ES-I3 (cell line): Measurements from ENCODE around the gene PCYT1A.

Experiments
- H3K36me3 ChIP-seq: 2 replicates; pipeline ENCODE4 v1.6.1; 2013; ENCODE audit warnings: mild to moderate bottlenecking, low read length, control low read depth, moderate library complexity; ENCODE audit not compliant: insufficient read depth
- H3K4me1 ChIP-seq: 2 replicates; pipeline ENCODE4 v1.6.1; 2013; ENCODE audit warnings: mild to moderate bottlenecking, control low read depth, low read length; ENCODE audit not compliant: insufficient read depth
- H3K9ac ChIP-seq: 2 replicates; pipeline ENCODE4 v1.6.1; 2013; ENCODE audit warnings: low read depth, mild to moderate bottlenecking, low read length, moderate library complexity
- H3K9me3 ChIP-seq: 2 replicates; pipeline ENCODE4 v1.6.1; 2013; ENCODE audit warnings: mild to moderate bottlenecking, low read length, moderate library complexity; ENCODE audit not compliant: control insufficient read depth, insufficient read depth

The PCYT1A gene

GRCh38 chr3:196237203-196237602 is 50.3 kb downstream of the PCYT1A start:
- Histone ChIP-seq H3K9me3 (no peaks in the 10 kb centered on the region), H3K9ac (no peak overlapping the region), H3K36me3 (peaks cover 16% of the 10 kb centered on the region), H3K4me1 (no peaks in the 10 kb centered on the region)

DNA sequence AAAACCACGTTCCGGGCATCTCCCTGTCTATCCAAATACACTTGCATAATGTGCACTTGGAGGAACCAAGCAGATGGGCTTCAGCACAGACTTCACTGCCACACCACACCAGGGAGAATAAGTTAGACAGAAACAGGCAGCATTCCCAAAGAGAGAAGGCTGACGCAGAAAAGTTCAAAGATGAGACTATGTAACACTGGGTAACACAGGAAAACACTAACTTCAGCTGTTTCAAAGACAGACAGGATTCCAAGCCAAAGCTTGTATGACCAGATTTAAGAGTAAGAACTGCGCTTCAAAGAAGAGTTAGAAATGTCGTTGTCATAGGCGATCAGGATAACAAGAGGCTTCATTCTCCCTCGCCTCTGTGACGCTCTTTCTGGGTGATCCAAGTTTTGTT is 51.3 kb downstream of the PCYT1A start:
- no peaks in the 10 kb centered on the region for H3K9me3 ChIP-seq
- H3K9ac ChIP-seq, result no peak overlapping the region
- peaks cover 8% of the 10 kb centered on the region for H3K36me3 ChIP-seq
- no peaks in the 10 kb centered on the region for H3K4me1 ChIP-seq

- Histone ChIP-seq H3K9me3 (no peaks in the 10 kb centered on the region), H3K36me3 (peaks cover 8% of the 10 kb centered on the region), H3K9ac (no peak overlapping the region), H3K4me1 (no peaks in the 10 kb centered on the region)
Observed at GRCh38 chr3:196235452-196236122, 51.9 kb downstream of the PCYT1A start.

DNA sequence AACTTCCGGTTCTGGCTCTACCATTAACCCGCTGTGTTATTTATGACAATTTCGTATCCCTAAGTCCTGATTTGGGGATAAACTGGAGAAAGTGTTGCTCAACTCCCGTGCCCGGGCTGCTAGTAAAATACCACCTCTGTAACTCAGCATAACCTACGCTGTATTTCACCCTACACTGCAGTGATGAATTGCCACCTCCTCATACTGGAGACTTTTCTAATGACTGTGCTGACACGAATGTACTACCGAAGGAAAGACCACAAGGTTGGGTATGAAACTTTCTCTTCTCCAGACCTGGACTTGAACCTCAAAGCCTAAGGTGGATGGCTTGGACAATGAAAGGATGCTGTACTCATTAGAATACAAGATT is 54.7 kb downstream of the PCYT1A start:
- Histone ChIP-seq H3K9ac (no peak overlapping the region), H3K36me3 (peaks cover 3% of the 10 kb centered on the region), H3K4me1 (no peaks in the 10 kb centered on the region), H3K9me3 (no peaks in the 10 kb centered on the region)

DNA sequence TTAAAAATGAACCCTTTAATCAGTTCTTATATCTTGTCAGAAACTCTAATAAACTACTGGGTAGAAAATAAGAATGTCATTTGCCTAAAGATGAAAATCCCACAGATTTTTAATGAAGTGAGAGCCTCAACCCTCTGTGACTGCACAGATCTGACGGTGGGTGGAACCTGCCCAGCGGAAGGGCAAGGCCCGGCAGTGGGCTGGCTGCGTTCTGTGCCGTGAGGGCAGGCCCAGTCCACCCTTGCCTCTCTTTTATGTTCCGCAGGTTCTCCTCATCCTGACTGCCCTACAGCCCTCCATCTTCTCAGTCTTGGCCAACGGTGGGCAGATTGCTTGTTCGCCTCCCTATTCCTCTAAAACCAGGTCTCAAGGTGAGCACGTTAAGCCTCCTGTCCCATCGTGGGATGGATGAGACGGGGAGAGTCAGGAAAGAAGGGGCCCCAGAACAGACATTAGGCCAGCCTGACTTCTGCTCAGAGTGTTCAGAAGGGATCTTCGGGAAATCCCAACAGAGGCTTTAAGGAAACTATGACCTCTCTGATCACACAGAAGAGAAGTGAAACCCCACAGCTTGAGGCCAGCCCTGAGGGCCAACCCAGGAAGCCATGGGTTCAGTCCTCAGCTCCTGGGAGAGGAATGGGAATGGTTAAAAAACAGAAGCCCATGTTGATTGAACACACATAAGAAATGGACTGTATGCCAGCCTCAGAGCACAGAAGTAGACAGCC is 55.2 kb downstream of the PCYT1A start:
- Histone ChIP-seq H3K36me3 (no peaks in the 10 kb centered on the region; the same call in 1 of the 2 replicates), H3K9me3 (no peaks in the 10 kb centered on the region), H3K9ac (no peak overlapping the region), H3K4me1 (peaks cover 3% of the 10 kb centered on the region; the same call in 1 of the 2 replicates)

- no peaks in the 10 kb centered on the region for H3K9me3 ChIP-seq
- no peak overlapping the region for H3K9ac ChIP-seq
- no peaks in the 10 kb centered on the region; the same call in 1 of the 2 replicates for H3K36me3 ChIP-seq
- H3K4me1 ChIP-seq, result peaks cover 6% of the 10 kb centered on the region; the same call in 1 of the 2 replicates
Observed at GRCh38 chr3:196227629-196228493, 59.7 kb downstream of the PCYT1A start.

GRCh38 chr3:196227121-196227561 is 60.4 kb downstream of the PCYT1A start:
- Histone ChIP-seq H3K9me3 (no peaks in the 10 kb centered on the region), H3K9ac (no peak overlapping the region), H3K36me3 (no peaks in the 10 kb centered on the region), H3K4me1 (peaks cover 6% of the 10 kb centered on the region; the same call in 1 of the 2 replicates)

GRCh38 chr3:196225763-196226364 is 61.7 kb downstream of the PCYT1A start:
- Histone ChIP-seq H3K9ac (no peak overlapping the region), H3K9me3 (no peaks in the 10 kb centered on the region), H3K4me1 (peaks cover 6% of the 10 kb centered on the region; the same call in 1 of the 2 replicates), H3K36me3 (no peaks in the 10 kb centered on the region)

GRCh38 chr3:196225086-196225485 is 62.4 kb downstream of the PCYT1A start:
- Histone ChIP-seq H3K9ac (no peak overlapping the region), H3K4me1 (peaks cover 6% of the 10 kb centered on the region; the same call in 1 of the 2 replicates), H3K36me3 (no peaks in the 10 kb centered on the region), H3K9me3 (no peaks in the 10 kb centered on the region)

- Histone ChIP-seq H3K4me1 (peaks cover 6% of the 10 kb centered on the region; the same call in 1 of the 2 replicates), H3K9ac (no peak overlapping the region), H3K36me3 (no peaks in the 10 kb centered on the region), H3K9me3 (no peaks in the 10 kb centered on the region)
Observed at GRCh38 chr3:196222876-196223595, 64.5 kb downstream of the PCYT1A start.

DNA sequence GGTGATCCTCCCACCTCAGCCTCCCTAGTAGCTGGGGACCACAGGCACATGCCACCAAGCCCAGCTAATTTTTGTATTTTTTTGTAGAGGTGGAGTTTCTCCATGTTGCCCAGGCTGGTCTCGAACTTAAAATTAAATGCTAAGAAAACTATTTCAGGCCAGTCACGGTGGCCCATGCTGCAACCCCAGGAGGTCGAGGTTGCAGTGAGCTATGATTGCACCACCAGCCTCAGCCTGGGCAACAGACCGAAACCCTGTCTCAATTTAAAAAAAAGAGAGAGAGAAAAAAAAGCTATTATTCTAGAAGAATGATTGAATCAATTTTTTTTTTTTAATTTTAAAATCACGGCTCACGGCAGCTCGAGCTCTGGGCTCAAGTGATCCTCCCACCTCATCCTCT is 66.5 kb downstream of the PCYT1A start:
- peaks cover 2% of the 10 kb centered on the region; the same call in 1 of the 2 replicates for H3K4me1 ChIP-seq
- no peaks in the 10 kb centered on the region for H3K9me3 ChIP-seq
- no peak overlapping the region for H3K9ac ChIP-seq
- no peaks in the 10 kb centered on the region for H3K36me3 ChIP-seq

DNA sequence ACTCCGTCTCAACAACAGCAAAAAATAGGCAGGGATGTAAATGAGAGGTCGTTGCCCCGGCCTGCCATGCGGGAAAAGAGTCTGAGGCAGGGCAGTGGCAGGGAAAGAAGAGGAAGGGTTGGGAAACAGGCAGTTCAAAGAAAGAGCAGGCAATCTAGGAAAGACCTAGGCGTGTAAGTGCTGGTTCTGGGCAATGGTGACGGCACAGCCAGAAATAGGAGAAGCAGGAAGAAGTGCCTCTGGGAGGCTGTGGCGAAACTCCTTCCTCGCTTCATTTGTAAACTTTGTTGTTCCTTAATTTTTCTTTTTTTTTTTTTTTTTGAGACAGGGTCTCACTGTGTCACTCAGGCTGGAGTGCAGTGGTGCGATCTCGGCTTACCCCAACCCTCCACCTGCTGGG is 66.9 kb downstream of the PCYT1A start:
- Histone ChIP-seq H3K4me1 (peaks cover 5% of the 10 kb centered on the region; the same call in 1 of the 2 replicates), H3K36me3 (no peaks in the 10 kb centered on the region), H3K9ac (no peak overlapping the region)

DNA sequence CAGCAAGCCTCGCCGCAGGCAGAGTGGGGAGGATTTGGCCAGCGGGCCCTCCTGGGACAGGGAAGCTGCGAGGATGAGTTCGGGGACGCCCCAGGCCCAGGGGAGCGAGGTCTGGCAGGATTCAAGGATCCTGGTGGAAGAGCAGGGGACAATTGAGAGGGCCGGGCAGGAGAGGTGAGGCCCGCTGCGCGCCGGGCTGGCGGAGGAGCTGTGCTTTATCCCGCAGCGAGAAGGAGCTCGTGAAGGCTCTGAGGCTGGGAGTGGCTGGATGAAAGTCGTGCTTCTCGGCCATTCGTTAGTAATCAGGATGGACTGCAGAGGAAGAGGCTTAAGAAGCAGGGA is 67.6 kb downstream of the PCYT1A start:
- Histone ChIP-seq H3K9me3 (no peaks in the 10 kb centered on the region), H3K4me1 (peaks cover 8% of the 10 kb centered on the region; the same call in 1 of the 2 replicates), H3K9ac (no peak overlapping the region), H3K36me3 (no peaks in the 10 kb centered on the region)

More for the DNA sequence above, 66.9 kb downstream of the PCYT1A start:
- H3K9me3 ChIP-seq, result no peaks in the 10 kb centered on the region
